GM23248 (cell line): ENCODE data around the gene HEG1.

Experiments used
- EZH2 ChIP-seq: fragments of 200-600 bp; sonication (generic); IDR thresholded peaks from 2 replicates; pipeline ENCODE4 v1.6.1; 2018; ENCODE audit warnings: antibody characterized with exemption, mild to moderate bottlenecking; ENCODE audit not compliant: insufficient read depth, poor library complexity, severe bottlenecking
- EZH2phosphoT487 ChIP-seq: fragments of 200-600 bp; sonication (generic); IDR thresholded peaks from 2 replicates; pipeline ENCODE4 v1.6.1; 2018; ENCODE audit warnings: antibody characterized with exemption, moderate library complexity, mild to moderate bottlenecking, low read depth; ENCODE audit not compliant: insufficient read depth

- TF ChIP-seq EZH2 (no peak), EZH2phosphoT487 (no peak)
Measured at GRCh38 chr3:125028657-125029056, 27.1 kb downstream of the HEG1 start.
